HG02852 (cell line): ENCODE data around the gene ROBO1.

Source experiments
- ATAC-seq: cut with Tn5 transposase; IDR thresholded peaks from one replicate; pipeline ENCODE4 v1.9.1; 2021; ENCODE audit warnings: mild to moderate bottlenecking, moderate library complexity; ENCODE audit not compliant: unreplicated experiment

Gene ROBO1

DNA sequence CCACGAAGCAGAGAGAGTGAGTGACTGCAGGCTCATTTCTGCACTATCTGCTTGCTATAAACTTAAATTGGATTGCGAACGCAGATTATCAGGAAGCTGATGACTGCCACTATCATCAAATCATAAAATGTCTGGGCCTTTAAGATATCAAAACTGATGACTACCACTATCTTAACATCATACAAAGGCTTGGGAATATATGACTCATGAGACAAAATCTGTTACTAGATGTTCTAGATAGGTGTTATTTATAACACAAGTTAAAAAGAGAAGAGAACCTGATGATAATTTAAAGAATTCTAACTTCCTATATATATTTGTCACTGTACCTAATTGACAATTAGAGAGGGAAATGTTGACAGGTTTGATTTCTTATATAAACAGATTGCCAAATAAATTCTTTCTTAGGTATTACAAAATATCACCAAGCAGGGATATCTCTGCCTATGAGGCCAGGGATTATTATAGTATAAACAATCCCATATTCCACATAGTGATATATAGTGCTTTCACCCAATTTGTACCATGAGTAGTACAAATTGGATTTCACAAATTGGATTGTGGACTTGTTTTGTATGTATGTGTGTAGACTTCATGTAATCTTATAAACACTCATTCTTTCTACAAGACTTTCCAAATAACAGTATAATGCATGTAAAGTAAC lies 1157.2 kb downstream of the ROBO1 start:
- no peak for ATAC-seq

DNA sequence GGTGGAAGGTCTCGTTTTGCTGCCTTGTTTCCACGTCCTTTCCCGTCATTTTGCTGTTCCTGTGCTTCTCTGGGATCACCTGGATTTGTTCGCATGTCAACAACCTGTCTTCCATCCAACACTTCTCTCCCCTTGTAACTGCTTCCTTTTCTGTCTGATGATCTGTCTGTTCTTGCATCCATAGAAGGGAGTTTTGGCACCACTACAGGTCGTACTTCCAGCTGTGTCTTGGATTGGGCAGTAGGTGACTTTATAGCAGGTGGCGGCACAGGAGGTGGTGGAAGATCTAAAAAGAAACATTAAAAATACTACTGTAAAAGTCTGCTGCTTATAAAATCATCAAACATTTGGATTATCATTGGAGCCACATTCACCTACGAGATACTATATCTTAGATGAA lies 1161.0 kb downstream of the ROBO1 start:
- no peak for ATAC-seq

DNA sequence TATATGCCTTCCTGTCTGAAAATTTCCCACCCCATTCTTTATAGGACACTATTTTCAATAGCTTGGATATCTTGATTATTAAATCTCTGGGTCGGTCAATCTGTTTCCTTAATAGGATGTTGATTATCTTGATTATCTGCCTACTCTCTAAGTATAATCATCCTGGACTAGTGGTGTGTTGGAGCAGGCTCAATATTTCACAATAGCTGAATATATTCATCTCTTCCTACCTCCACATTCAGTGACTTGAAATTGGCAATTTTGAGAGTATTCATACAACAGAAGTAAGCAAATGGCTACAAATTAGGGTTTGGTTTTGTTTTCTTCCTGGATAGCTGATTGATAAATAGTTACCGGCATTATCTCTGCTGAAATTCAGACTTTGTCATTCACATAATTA lies 1162.6 kb downstream of the ROBO1 start:
- ATAC-seq: no peak

DNA sequence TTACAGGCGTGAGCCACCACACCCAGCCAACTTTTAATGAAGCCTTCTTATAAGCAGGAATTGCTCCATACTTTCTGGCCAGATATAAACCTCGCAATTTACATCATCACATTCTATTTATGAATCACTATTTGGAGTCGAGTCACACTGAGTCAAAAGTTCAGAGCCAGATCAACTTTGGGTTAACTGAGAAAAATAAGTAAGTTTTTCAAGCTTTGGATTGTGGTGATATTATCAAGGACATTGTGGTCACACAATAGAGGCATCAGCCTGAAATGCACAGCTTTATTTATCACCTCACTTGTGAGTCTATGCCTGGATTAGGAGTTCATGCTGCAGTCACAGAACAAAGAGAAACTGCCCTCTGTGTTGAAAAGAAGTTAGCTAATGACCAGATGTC lies 1163.5 kb downstream of the ROBO1 start:
- ATAC-seq: no peak

DNA sequence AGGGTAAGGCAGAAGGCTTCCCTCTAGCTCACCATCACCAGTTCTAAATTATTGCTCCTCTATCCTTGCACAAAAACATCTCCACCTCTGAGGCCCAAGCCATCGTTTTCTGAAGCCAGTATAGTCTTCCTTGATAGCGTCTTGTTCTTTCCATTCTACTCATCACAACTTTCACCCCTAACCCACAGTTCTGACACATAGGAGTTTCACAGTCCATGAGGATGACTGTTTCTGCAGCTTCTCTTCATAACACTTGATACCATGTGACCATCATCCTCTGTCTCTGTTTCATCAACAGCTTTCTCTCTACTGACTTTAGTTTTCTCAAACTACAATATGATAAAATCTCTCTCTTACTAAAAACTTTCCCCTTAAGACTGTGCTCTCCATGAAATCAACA lies 1166.5 kb downstream of the ROBO1 start:
- no peak for ATAC-seq

DNA sequence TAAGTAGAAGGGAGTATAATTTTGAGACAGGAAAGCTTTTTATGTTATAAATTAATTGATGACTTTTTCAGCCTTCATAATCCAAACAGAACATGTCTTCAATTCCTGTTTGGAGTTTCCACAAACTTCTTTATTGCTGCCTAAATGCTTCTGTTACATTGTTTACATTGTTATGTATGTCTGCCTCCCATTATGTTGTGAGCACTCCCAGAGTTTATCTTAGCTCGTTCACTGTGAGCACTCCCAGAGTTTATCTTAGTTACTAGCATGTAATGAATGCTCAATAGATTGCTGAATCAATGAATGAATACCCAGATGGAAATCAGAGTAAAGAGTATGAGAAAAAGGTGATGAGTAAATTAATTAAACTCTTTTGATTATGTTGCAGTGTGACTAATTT lies 1178.0 kb downstream of the ROBO1 start:
- ATAC-seq: no peak

DNA sequence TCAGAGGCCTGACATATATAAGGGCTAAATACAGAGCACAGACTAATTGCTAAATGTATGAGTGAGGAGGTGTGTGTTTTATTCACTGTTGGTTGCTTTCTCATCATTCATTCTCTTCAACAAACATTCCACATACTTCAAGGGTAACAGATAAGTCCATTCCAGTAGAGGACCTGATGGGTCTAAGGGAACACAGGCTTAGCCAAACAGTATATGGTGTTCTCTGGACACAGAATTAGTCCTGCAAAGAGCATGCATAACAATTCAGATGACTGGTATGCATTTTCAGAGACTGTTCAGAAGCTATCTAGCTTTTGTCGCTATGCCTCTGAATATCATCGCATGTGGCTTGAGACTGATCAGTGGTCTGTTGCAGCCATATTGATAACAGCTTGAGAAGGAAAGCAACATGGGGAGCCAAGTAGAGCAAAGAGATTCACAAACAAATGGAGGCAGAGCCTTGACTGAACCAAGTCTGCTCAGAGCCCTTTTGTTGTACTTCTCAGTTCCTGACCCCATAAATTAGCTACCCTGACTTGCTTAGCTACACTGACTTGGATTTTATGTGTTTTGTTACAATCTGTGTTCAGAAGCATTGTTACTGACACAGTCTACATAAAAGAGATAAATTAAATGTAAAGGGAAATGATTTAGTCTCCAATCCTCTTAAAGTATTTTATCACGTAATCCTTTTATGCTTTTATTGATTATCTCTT lies 1178.7 kb downstream of the ROBO1 start:
- no peak for ATAC-seq

DNA sequence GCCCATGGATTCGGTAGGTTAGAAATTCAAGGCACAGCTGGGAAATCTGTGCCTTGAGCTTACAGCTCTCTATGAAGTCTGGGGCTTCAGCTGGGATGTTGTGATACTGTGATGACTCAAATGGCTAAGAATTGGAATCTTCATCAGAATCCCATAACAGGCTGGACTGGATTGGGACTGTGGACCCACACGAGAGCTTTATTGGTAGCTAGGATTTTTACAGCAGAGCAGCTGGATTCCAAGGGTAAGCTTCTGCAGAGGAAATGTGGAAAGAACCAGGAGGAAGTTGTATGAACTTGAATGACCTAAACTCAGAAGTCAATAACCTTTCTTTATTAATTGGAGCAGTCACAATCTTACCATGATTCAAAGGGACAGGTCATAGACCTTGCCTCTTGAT lies 1187.1 kb downstream of the ROBO1 start:
- ATAC-seq: no peak

DNA sequence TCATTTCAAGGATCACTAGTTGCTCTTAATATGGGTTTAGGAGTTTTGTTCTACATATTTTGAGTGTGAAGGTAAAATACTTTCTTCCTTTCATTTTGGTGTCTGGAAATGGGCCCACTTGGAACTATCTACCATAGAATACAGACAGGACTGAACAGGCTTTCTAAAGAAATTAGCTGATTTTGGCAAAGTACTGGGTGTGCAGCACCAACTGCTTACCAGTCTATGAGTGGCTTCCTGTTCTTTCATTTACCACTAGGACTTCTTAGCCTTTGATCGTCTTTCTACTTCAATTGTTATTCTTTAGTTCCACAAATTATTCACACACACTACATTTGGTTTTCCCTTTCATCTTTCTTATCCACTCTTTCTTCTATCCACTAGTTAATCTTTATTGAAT lies 1196.3 kb downstream of the ROBO1 start:
- no peak for ATAC-seq

DNA sequence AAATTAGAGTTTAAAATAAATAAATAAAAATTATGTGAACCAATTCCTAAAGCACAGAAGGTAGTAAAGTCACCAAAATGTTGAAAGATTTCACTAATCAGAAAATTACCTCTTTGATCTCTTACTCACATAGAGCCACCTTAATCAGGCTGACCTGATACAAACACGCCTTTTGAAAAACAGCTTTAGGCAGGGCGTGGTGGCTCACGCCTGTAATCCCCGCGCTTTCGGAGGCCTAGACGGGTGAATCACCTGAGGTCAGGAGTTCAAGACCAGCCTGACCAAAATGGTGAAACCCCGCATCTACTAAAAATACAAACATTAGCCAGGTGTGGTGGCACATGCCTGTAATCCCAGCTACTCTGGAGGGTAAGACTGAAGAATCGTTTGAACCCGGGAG lies 1197.3 kb downstream of the ROBO1 start:
- ATAC-seq: no peak

DNA sequence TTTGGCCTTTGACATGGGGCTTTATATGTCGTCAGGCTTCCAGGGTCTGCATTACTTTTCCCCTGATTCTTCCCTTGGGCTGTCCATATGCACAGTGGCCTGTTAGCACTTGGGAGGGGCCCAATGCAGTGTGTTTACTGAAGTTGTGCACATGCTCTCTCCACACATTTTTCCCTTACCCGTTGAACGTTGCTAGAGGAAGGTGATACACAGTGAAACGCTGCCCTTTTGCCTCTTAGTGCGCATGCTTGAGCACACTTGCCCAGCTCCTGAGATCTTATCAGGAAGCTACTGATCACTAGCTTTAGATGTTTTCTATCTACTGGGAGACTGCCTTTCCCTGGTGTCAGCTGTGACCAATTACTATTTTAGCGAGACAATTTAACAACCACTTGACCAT lies 1198.0 kb downstream of the ROBO1 start:
- ATAC-seq: no peak

DNA sequence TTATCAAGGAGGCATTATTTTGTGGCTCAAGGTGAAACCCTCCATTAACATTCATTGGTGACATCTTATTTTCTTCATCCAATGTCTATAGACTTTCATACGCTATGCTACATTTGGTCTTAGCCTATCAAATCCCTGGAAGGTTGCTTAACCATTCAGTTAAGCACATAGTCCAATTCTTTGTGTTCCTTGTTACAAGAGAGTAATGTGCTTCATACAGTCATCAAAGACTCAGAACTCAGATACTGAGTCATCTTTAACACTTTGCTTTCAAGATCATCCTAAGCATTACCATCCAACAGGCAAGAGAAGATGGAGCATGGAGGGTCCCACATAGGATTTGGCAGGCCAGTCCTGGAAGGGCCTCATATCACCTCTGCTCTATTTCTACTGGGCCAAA lies 1202.1 kb downstream of the ROBO1 start:
- no peak for ATAC-seq

DNA sequence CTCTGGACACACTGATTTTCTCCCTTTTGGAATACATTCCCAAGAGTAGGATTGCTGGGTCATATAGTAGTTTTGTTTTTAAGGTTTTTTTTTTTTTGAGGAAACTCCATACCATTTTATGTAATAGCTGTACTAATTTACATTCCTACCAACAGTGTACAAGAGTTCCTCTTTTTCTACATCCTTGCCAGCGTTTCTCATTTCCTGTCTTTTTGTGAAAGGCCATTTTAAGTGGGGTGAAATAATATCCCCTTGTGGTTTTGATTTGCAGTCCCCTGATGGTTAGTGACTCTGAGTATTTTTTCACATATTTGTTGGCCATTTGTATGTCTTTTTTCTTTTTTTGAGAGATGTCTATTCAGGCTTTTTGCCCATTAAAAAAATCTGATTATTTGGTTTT lies 1205.5 kb downstream of the ROBO1 start:
- no peak for ATAC-seq
